Measurements from ENCODE around the gene RBPJL. TPM values are rescaled to one million over a fixed set of nuclear protein-coding genes. Genes with fewer than 3 reads are reported as not detected.

RBPJL gene
- total and polyA plus RNA-seq, 5 donors from 2014 or later = not detected

DNA sequence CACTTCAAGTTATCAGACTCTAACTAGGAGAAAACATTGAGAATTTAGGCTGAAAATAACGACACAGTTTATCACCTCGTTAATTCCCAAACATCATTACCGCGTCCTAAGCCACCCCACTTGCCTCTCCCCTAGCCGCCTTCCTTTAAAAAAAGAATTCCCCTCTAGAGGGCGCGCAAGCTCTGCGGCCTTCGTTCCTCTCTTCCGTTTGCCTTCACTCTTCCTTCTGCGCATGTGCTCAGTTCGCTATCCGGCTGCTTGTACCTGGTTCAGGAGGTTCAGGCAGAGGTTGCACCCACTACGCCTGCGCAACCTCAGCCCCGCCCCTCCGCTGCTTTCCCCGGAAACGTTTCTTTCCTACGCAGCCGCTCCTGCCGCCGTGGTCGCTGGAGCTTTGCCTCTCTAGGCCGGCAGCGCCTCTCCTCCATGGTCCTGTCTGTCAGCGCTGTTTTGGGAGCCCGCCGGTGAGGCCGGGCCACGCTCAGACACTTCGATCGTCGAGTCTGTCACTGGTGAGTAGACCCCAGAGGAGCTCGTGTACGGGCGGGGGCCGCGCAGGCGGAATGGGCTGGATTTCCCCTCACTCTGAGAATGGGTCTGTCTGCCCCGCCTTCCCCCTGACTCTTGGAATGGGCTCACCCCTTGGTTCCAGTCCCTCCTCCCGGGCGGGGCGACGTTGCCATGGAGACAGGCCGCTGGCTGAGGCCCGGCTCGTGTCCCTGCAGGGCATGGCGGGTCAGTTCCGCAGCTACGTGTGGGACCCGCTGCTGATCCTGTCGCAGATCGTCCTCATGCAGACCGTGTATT lies 56.4 kb downstream of the RBPJL start, which contains the start of gene SYS1:
Gene SYS1 (plus strand): TSS at position 353 of the 807 bp plus-strand sequence. CDS start 376 bp downstream, at position 729.
- peaks cover 17% of the 10 kb centered on the region for H3K36me3 Mint-ChIP-seq
- Histone ChIP-seq H3K4me1 (ENCODE audit: control insufficient read depth, insufficient read depth, low read length, poor library complexity, severe bottlenecking) (peaks cover 37% of the 10 kb centered on the region), H3K27ac (ENCODE audit: insufficient read depth, low read length, poor library complexity, severe bottlenecking) (peak within 1 kb of the TSS; percentile 98), H3K9me3 (ENCODE audit: control insufficient read depth in 2 of 2, low read length in 2 of 2) (no peaks in the 10 kb centered on the region), H3K36me3 (ENCODE audit: control insufficient read depth, insufficient read depth, low read length) (peaks cover 26% of the 10 kb centered on the region), H3K4me3 (ENCODE audit: low read depth, low read length) (peak within 1 kb of the TSS; percentile 92), H3K27me3 (ENCODE audit: control insufficient read depth, insufficient read depth, low read length) (no peaks in the 10 kb centered on the region)
- ATAC-seq (ENCODE audit: low read depth in 2 of 2) (peak; percentile 85), DNase-seq (peak; percentile 98)
- peak within 1 kb of the TSS; percentile 97 to 99 (median 99) for H3K27ac Mint-ChIP-seq
- H3K4me1 Mint-ChIP-seq = peaks cover 12 to 47% (median 33%) of the 10 kb centered on the region in 4 donors
- no peaks in the 10 kb centered on the region for H3K27me3 Mint-ChIP-seq
- no peaks in the 10 kb centered on the region for H3K9me3 Mint-ChIP-seq
- peak within 1 kb of the TSS; percentile 85 to 99 (median 97) for H3K4me3 Mint-ChIP-seq

DNA sequence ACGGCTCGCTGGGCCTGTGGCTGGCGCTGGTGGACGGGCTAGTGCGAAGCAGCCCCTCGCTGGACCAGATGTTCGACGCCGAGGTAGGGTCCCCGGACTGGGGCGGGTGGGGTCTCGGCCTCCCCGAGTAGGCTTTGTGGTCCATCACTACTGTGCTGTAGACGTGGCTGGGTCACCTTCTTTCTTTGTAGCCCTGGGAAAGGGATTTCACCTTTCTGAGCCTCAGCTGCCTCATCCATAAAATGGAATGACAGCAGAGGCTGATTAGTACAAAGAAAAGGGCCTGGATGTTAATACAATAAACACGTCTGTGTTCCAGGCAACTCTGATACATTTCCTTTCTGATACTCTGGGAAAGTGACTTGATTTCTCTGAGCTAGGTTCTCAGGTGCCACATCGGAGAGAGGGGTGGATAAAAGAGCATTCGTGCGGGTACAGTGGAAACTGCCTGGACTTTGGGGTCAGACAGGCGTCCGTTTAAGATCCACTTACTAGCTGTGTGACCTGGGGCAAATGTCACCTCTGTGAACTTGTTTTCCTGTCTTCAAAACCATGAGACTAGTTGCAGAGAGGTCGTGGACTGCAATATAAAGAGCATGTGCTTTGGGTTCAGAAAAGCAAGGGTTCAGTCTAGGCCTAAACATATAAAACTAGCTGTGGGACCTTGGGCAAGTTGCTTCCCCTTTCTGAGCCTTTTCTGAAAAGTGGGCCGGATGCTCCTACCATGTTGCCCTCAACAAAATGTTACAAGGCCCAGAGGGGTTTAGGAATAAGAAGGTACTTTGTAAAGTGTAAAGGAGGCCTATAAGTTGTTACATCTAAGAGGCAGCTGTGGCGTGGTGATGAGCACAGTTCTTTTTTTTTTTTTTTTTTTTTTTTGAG lies 57.2 kb downstream of the RBPJL start:
- DNase-seq = no peak
- peaks cover 44% of the 10 kb centered on the region for H3K4me1 ChIP-seq (ENCODE audit: control insufficient read depth, insufficient read depth, low read length, poor library complexity, severe bottlenecking)
- no peak for ATAC-seq (ENCODE audit: low read depth in 2 of 2)
- H3K4me3 Mint-ChIP-seq = peak overlapping the region; percentile 85 to 99 (median 97)
- peak overlapping the region; percentile 98 for H3K27ac ChIP-seq (ENCODE audit: insufficient read depth, low read length, poor library complexity, severe bottlenecking)
- H3K9me3 Mint-ChIP-seq = no peaks in the 10 kb centered on the region
- H3K36me3 Mint-ChIP-seq = peaks cover 22% of the 10 kb centered on the region
- peaks cover 17 to 56% (median 40%) of the 10 kb centered on the region in 4 donors for H3K4me1 Mint-ChIP-seq
- no peaks in the 10 kb centered on the region for H3K27me3 ChIP-seq (ENCODE audit: control insufficient read depth, insufficient read depth, low read length)
- H3K4me3 ChIP-seq (ENCODE audit: low read depth, low read length) = peak overlapping the region; percentile 92
- H3K27me3 Mint-ChIP-seq = no peaks in the 10 kb centered on the region
- H3K27ac Mint-ChIP-seq = peak overlapping the region; percentile 97 to 99 (median 99)
- no peaks in the 10 kb centered on the region for H3K9me3 ChIP-seq (ENCODE audit: control insufficient read depth in 2 of 2, low read length in 2 of 2)
- peaks cover 26% of the 10 kb centered on the region for H3K36me3 ChIP-seq (ENCODE audit: control insufficient read depth, insufficient read depth, low read length)

GRCh38 chr20:45365444-45365970 lies 58.9 kb downstream of the RBPJL start:
- H3K36me3 ChIP-seq (ENCODE audit: control insufficient read depth, insufficient read depth, low read length) = peaks cover 26% of the 10 kb centered on the region
- no peaks in the 10 kb centered on the region for H3K27me3 ChIP-seq (ENCODE audit: control insufficient read depth, insufficient read depth, low read length)
- H3K4me3 ChIP-seq (ENCODE audit: low read depth, low read length) = no peak overlapping the region
- H3K4me1 ChIP-seq (ENCODE audit: control insufficient read depth, insufficient read depth, low read length, poor library complexity, severe bottlenecking) = peaks cover 44% of the 10 kb centered on the region
- Mint-ChIP-seq H3K27ac (peak overlapping the region in 2 of 3 donors; percentile 41 to 68), H3K9me3 (no peaks in the 10 kb centered on the region), H3K4me3 (peak overlapping the region; percentile 44 to 76 (median 52)), H3K27me3 (no peaks in the 10 kb centered on the region), H3K4me1 (peaks cover 17 to 62% (median 43%) of the 10 kb centered on the region in 4 donors), H3K36me3 (peaks cover 22% of the 10 kb centered on the region)
- no peak for ATAC-seq (ENCODE audit: low read depth in 2 of 2)
- H3K27ac ChIP-seq (ENCODE audit: insufficient read depth, low read length, poor library complexity, severe bottlenecking) = no peak overlapping the region
- no peak for DNase-seq
- H3K9me3 ChIP-seq (ENCODE audit: control insufficient read depth in 2 of 2, low read length in 2 of 2) = no peaks in the 10 kb centered on the region

GRCh38 chr20:45366192-45366591 lies 59.6 kb downstream of the RBPJL start:
- no peak overlapping the region for H3K27ac ChIP-seq (ENCODE audit: insufficient read depth, low read length, poor library complexity, severe bottlenecking)
- H3K36me3 ChIP-seq (ENCODE audit: control insufficient read depth, insufficient read depth, low read length) = peaks cover 26% of the 10 kb centered on the region
- H3K27me3 ChIP-seq (ENCODE audit: control insufficient read depth, insufficient read depth, low read length) = no peaks in the 10 kb centered on the region
- Mint-ChIP-seq H3K9me3 (no peaks in the 10 kb centered on the region), H3K4me3 (peak overlapping the region in 1 of 4 donors; percentile 76), H3K27ac (peak overlapping the region in 1 of 3 donors; percentile 41), H3K4me1 (peaks cover 17 to 65% (median 47%) of the 10 kb centered on the region in 4 donors), H3K27me3 (no peaks in the 10 kb centered on the region), H3K36me3 (peaks cover 22% of the 10 kb centered on the region)
- ATAC-seq (ENCODE audit: low read depth in 2 of 2) = no peak
- H3K9me3 ChIP-seq (ENCODE audit: control insufficient read depth in 2 of 2, low read length in 2 of 2) = no peaks in the 10 kb centered on the region
- no peak overlapping the region for H3K4me3 ChIP-seq (ENCODE audit: low read depth, low read length)
- peaks cover 44% of the 10 kb centered on the region for H3K4me1 ChIP-seq (ENCODE audit: control insufficient read depth, insufficient read depth, low read length, poor library complexity, severe bottlenecking)
- no peak for DNase-seq

- H3K4me1 Mint-ChIP-seq = peaks cover 17 to 69% (median 51%) of the 10 kb centered on the region in 4 donors
- no peaks in the 10 kb centered on the region for H3K9me3 Mint-ChIP-seq
- ATAC-seq (ENCODE audit: low read depth in 2 of 2) (no peak), DNase-seq (no peak)
- peak overlapping the region in 1 of 3 donors; percentile 96 for H3K27ac Mint-ChIP-seq
- no peaks in the 10 kb centered on the region for H3K27me3 Mint-ChIP-seq
- H3K9me3 ChIP-seq (ENCODE audit: control insufficient read depth in 2 of 2, low read length in 2 of 2) = no peaks in the 10 kb centered on the region
- H3K4me3 Mint-ChIP-seq = peak overlapping the region in 1 of 4 donors; percentile 76
- H3K27ac ChIP-seq (ENCODE audit: insufficient read depth, low read length, poor library complexity, severe bottlenecking) = peak overlapping the region; percentile 63
- no peak overlapping the region for H3K4me3 ChIP-seq (ENCODE audit: low read depth, low read length)
- H3K4me1 ChIP-seq (ENCODE audit: control insufficient read depth, insufficient read depth, low read length, poor library complexity, severe bottlenecking) = peaks cover 44% of the 10 kb centered on the region
- H3K36me3 Mint-ChIP-seq = peaks cover 22% of the 10 kb centered on the region
- peaks cover 26% of the 10 kb centered on the region for H3K36me3 ChIP-seq (ENCODE audit: control insufficient read depth, insufficient read depth, low read length)
- H3K27me3 ChIP-seq (ENCODE audit: control insufficient read depth, insufficient read depth, low read length) = no peaks in the 10 kb centered on the region
Observed at GRCh38 chr20:45366631-45367030, 60.0 kb downstream of the RBPJL start.

DNA sequence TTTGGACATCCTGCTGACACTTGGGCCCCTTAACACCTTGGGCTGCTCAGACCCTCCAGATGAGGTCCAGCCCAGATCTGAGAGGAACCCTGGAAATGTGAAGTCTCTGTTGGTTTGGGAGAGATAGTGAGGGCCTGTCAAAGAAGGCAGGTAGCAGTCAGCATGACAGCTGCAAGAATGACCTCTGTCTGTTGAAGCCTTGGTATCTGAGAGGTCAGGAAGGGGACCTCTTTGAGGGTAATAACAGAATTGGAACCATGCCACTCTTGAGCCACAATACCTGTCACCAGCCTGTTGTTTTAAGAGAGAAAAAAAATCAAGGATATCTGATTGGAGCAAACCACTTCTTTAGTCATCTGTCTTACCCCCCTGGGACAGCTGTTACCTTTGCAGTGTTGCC lies 60.5 kb downstream of the RBPJL start:
- H3K36me3 ChIP-seq (ENCODE audit: control insufficient read depth, insufficient read depth, low read length) = peaks cover 26% of the 10 kb centered on the region
- H3K27ac ChIP-seq (ENCODE audit: insufficient read depth, low read length, poor library complexity, severe bottlenecking) = peak overlapping the region; percentile 63
- DNase-seq = no peak
- no peaks in the 10 kb centered on the region for H3K27me3 Mint-ChIP-seq
- H3K9me3 Mint-ChIP-seq = peaks cover 0 to under 1% (median 0%) of the 10 kb centered on the region in 7 donors
- H3K27ac Mint-ChIP-seq = peak overlapping the region in 1 of 3 donors; percentile 96
- H3K4me1 ChIP-seq (ENCODE audit: control insufficient read depth, insufficient read depth, low read length, poor library complexity, severe bottlenecking) = peaks cover 45% of the 10 kb centered on the region
- peaks cover 22% of the 10 kb centered on the region for H3K36me3 Mint-ChIP-seq
- no peak for ATAC-seq (ENCODE audit: low read depth in 2 of 2)
- peak overlapping the region in 2 of 4 donors; percentile 59 to 76 for H3K4me3 Mint-ChIP-seq
- H3K4me3 ChIP-seq (ENCODE audit: low read depth, low read length) = no peak overlapping the region
- no peaks in the 10 kb centered on the region for H3K9me3 ChIP-seq (ENCODE audit: control insufficient read depth in 2 of 2, low read length in 2 of 2)
- H3K4me1 Mint-ChIP-seq = peaks cover 17 to 73% (median 53%) of the 10 kb centered on the region in 4 donors
- no peaks in the 10 kb centered on the region for H3K27me3 ChIP-seq (ENCODE audit: control insufficient read depth, insufficient read depth, low read length)
